ENCODE results near the gene PTPRN2. TPM values are rescaled to one million over a fixed set of nuclear protein-coding genes. Genes with fewer than 3 reads are reported as not detected.

PTPRN2 gene
- total and polyA plus RNA-seq, 2 donors (not counting 1 experiment from before 2014, with no cell fraction given) = 0.54 to 1.2 TPM

DNA sequence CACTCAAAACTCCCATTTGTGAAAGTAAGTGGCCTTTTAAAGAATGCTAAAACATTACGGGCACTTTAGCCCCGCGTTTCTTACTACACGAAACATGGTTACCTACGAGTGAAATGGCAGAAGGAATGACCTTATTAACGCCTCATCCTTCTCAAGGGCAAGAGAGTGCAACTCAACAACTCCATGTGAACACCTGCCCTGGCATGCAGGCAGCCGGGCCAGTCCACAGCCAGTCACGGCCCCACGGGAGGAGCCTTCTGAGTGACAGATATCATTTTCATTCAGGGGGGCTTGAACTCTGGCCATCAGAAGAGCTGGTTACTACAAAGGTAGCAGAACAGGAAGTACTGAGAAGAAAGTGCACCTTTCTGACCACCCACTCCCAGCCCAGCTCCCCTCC is 236.1 kb downstream of the PTPRN2 start:
- DNase-seq (ENCODE audit: low read depth in 2 of 2) = no peak
- Histone ChIP-seq H3K4me3 (replicated peaks in 1 of 4; ENCODE audit: control extremely low read depth in 1 of 4, insufficient read depth in 1 of 4, low read depth in 3 of 4, low read length in 4 of 4) (no peak overlapping the region), H2AFZ (ENCODE audit: low read length) (no peak overlapping the region), H3K9me3 (ENCODE audit: control insufficient read depth, insufficient read depth, low read depth, low read length) (no peaks in the 10 kb centered on the region), H3K79me2 (ENCODE audit: control insufficient read depth, insufficient read depth, low read length) (no peaks in the 10 kb centered on the region), H3K9ac (ENCODE audit: insufficient read depth, low read length) (no peak overlapping the region), H3K27me3 (ENCODE audit: control insufficient read depth, insufficient read depth, low read length) (no peaks in the 10 kb centered on the region), H4K20me1 (ENCODE audit: control insufficient read depth, extremely low read depth, insufficient read depth, low read length) (no peaks in the 10 kb centered on the region), H3K36me3 (ENCODE audit: control insufficient read depth, insufficient read depth, low read length) (no peaks in the 10 kb centered on the region), H3K4me1 (ENCODE audit: control insufficient read depth, extremely low read depth, insufficient read depth, low read length) (no peaks in the 10 kb centered on the region), H3K27ac (ENCODE audit: insufficient read depth, low read length) (no peak overlapping the region), H3K4me2 (ENCODE audit: extremely low read depth, insufficient read depth, low read length) (no peak overlapping the region)
- TF ChIP-seq, protein P1, sequence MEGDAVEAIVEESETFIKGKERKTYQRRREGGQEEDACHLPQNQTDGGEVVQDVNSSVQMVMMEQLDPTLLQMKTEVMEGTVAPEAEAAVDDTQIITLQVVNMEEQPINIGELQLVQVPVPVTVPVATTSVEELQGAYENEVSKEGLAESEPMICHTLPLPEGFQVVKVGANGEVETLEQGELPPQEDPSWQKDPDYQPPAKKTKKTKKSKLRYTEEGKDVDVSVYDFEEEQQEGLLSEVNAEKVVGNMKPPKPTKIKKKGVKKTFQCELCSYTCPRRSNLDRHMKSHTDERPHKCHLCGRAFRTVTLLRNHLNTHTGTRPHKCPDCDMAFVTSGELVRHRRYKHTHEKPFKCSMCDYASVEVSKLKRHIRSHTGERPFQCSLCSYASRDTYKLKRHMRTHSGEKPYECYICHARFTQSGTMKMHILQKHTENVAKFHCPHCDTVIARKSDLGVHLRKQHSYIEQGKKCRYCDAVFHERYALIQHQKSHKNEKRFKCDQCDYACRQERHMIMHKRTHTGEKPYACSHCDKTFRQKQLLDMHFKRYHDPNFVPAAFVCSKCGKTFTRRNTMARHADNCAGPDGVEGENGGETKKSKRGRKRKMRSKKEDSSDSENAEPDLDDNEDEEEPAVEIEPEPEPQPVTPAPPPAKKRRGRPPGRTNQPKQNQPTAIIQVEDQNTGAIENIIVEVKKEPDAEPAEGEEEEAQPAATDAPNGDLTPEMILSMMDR (conservative IDR thresholded peaks at IDR 0.05 in 1 of 2, IDR thresholded peaks at IDR 0.05 in 1 of 2; ENCODE audit: low read depth in 1 of 2, low read length in 2 of 2) = no peak
- no peak for TF ChIP-seq EZH2 (IDR thresholded peaks at IDR 0.05; ENCODE audit: low read length, missing control alignments)

DNA sequence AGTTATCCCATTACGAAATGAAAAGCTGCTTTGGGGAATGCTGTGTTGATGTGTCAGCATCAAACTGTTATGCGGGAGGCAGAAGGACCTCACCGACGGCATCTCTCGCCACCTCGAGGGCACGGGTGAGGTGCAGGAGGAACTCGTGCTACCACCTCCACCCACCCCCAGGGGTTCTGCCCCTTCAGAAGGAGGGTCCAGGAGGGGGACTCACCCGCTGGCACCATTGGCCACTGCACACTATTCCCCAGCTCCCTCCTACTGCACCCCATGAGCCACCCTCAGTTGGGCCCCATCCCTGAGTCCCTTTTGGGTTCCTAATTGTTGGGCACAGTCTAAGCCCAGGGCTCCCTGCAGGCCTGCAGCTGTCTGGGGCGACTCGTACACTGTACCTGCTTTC is 236.6 kb downstream of the PTPRN2 start:
- no peak for DNase-seq (ENCODE audit: low read depth in 2 of 2)
- no peaks in the 10 kb centered on the region for H3K36me3 ChIP-seq (ENCODE audit: control insufficient read depth, insufficient read depth, low read length)
- no peaks in the 10 kb centered on the region for H3K4me1 ChIP-seq (ENCODE audit: control insufficient read depth, extremely low read depth, insufficient read depth, low read length)
- H2AFZ ChIP-seq (ENCODE audit: low read length) = no peak overlapping the region
- no peaks in the 10 kb centered on the region for H3K27me3 ChIP-seq (ENCODE audit: control insufficient read depth, insufficient read depth, low read length)
- H3K9me3 ChIP-seq (ENCODE audit: control insufficient read depth, insufficient read depth, low read depth, low read length) = no peaks in the 10 kb centered on the region
- H3K9ac ChIP-seq (ENCODE audit: insufficient read depth, low read length) = no peak overlapping the region
- TF ChIP-seq, protein P1 (conservative IDR thresholded peaks at IDR 0.05 in 1 of 2, IDR thresholded peaks at IDR 0.05 in 1 of 2; ENCODE audit: low read depth in 1 of 2, low read length in 2 of 2) = no peak
- no peak for TF ChIP-seq EZH2 (IDR thresholded peaks at IDR 0.05; ENCODE audit: low read length, missing control alignments)
- no peaks in the 10 kb centered on the region for H3K79me2 ChIP-seq (ENCODE audit: control insufficient read depth, insufficient read depth, low read length)
- H3K4me2 ChIP-seq (ENCODE audit: extremely low read depth, insufficient read depth, low read length) = no peak overlapping the region
- no peaks in the 10 kb centered on the region for H4K20me1 ChIP-seq (ENCODE audit: control insufficient read depth, extremely low read depth, insufficient read depth, low read length)
- H3K27ac ChIP-seq (ENCODE audit: insufficient read depth, low read length) = no peak overlapping the region
- no peak overlapping the region for H3K4me3 ChIP-seq (replicated peaks in 1 of 4; ENCODE audit: control extremely low read depth in 1 of 4, insufficient read depth in 1 of 4, low read depth in 3 of 4, low read length in 4 of 4)

DNA sequence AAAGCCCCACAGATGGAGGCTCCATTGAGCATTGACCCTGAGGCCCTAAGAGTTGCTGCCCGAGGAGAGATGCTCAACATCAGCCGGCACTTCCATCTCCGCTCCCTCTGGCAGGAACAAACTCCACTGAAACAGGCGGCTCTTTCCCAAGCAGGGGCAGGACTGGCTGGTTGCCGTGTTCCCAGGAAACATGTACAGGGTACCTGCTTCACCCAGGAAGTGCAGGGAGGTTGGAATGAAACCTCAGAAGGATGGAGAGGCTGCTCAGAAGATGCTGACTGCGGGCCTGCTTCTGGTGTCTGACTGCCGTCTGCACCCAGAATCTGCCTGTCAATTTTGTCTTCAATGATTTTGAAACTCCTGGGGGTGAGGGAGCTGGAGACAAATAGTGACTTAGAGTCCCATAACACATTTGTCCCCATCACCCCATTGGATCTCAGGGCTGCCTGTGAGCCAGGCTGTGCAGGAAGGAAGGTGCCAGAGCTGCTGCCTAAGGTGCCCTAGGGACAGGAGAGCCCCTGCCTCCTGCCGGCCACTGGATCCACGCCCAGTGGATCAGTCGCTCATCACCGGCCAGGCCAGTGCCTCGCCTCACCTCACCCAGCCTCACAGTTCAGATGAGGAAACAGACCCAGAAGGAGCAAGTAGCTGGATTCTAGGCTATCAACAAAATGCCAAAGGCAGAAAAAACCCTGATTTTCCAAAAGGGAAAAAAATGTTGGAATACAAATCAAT is 237.3 kb downstream of the PTPRN2 start:
- DNase-seq (ENCODE audit: low read depth in 2 of 2) = no peak
- Histone ChIP-seq H3K27ac (ENCODE audit: insufficient read depth, low read length) (no peak overlapping the region), H3K9ac (ENCODE audit: insufficient read depth, low read length) (no peak overlapping the region), H3K4me3 (replicated peaks in 1 of 4; ENCODE audit: control extremely low read depth in 1 of 4, insufficient read depth in 1 of 4, low read depth in 3 of 4, low read length in 4 of 4) (no peak overlapping the region), H3K4me2 (ENCODE audit: extremely low read depth, insufficient read depth, low read length) (no peak overlapping the region), H3K79me2 (ENCODE audit: control insufficient read depth, insufficient read depth, low read length) (no peaks in the 10 kb centered on the region), H3K36me3 (ENCODE audit: control insufficient read depth, insufficient read depth, low read length) (no peaks in the 10 kb centered on the region), H2AFZ (ENCODE audit: low read length) (no peak overlapping the region), H4K20me1 (ENCODE audit: control insufficient read depth, extremely low read depth, insufficient read depth, low read length) (no peaks in the 10 kb centered on the region), H3K27me3 (ENCODE audit: control insufficient read depth, insufficient read depth, low read length) (no peaks in the 10 kb centered on the region), H3K4me1 (ENCODE audit: control insufficient read depth, extremely low read depth, insufficient read depth, low read length) (no peaks in the 10 kb centered on the region), H3K9me3 (ENCODE audit: control insufficient read depth, insufficient read depth, low read depth, low read length) (no peaks in the 10 kb centered on the region)
- no peak for TF ChIP-seq EZH2 (IDR thresholded peaks at IDR 0.05; ENCODE audit: low read length, missing control alignments)
- TF ChIP-seq, protein P1 (conservative IDR thresholded peaks at IDR 0.05 in 1 of 2, IDR thresholded peaks at IDR 0.05 in 1 of 2; ENCODE audit: low read depth in 1 of 2, low read length in 2 of 2) = no peak

Measured in fibroblast of lung (primary cell).